HG03196 (cell line): ENCODE measurements around the gene ACTR1B.
A peak's percentile ranks its signal among the peaks of the same experiment; 100 is the strongest.
"Not testable (repeated sequence)": the region's sequence is repeated elsewhere in the genome, so short reads cannot be mapped to it uniquely, and the experiment has no call there.

Experiments
- ATAC-seq: cut with Tn5 transposase; IDR thresholded peaks from one replicate; pipeline ENCODE4 v1.9.1; 2021; ENCODE audit not compliant: unreplicated experiment

Gene ACTR1B

GRCh38 chr2:97663962-97664635, at the start of gene ACTR1B:
TSS of gene ACTR1B (minus strand) at chr2:97664044. CDS start at chr2:97663890, 154 bp downstream.
- ATAC-seq, result peak; percentile 86

- ATAC-seq, result no peak
These were observed 49.0 kb upstream of the ACTR1B start for GRCh38 chr2:97712693-97713295.

- not testable (repeated sequence) for ATAC-seq
These were observed 48.3 kb upstream of the ACTR1B start for GRCh38 chr2:97712175-97712574.

- no peak for ATAC-seq
These were observed 47.5 kb upstream of the ACTR1B start for GRCh38 chr2:97711394-97711711.

- no peak for ATAC-seq
These were observed 44.8 kb upstream of the ACTR1B start for GRCh38 chr2:97708608-97709007.

GRCh38 chr2:97708048-97708380, 44.2 kb upstream of the ACTR1B start:
- no peak for ATAC-seq

- no peak for ATAC-seq
These were observed 43.7 kb upstream of the ACTR1B start for GRCh38 chr2:97707362-97708047.

- no peak for ATAC-seq
These were observed 43.0 kb upstream of the ACTR1B start for GRCh38 chr2:97706708-97707345.

- ATAC-seq, result no peak
These were observed 42.3 kb upstream of the ACTR1B start for GRCh38 chr2:97706112-97706511.

GRCh38 chr2:97704989-97705388, 41.1 kb upstream of the ACTR1B start:
- ATAC-seq, result no peak

GRCh38 chr2:97703741-97704140, 39.9 kb upstream of the ACTR1B start:
- ATAC-seq, result no peak

GRCh38 chr2:97702731-97703470, 39.1 kb upstream of the ACTR1B start:
- ATAC-seq, result no peak

GRCh38 chr2:97701851-97702465, 38.1 kb upstream of the ACTR1B start:
- no peak for ATAC-seq

- ATAC-seq, result no peak
These were observed 37.3 kb upstream of the ACTR1B start for GRCh38 chr2:97701186-97701585.

- ATAC-seq, result no peak
These were observed 36.1 kb upstream of the ACTR1B start for GRCh38 chr2:97699765-97700444.

GRCh38 chr2:97698530-97698929, 34.7 kb upstream of the ACTR1B start:
- no peak for ATAC-seq

- peak; percentile 66 for ATAC-seq
These were observed 33.7 kb upstream of the ACTR1B start for GRCh38 chr2:97697252-97698235.

GRCh38 chr2:97695744-97696143, 31.9 kb upstream of the ACTR1B start:
- no peak for ATAC-seq

- ATAC-seq, result no peak
These were observed 29.6 kb upstream of the ACTR1B start for GRCh38 chr2:97693476-97693875.
